ENCODE measurements around the gene FGF12.

DNA sequence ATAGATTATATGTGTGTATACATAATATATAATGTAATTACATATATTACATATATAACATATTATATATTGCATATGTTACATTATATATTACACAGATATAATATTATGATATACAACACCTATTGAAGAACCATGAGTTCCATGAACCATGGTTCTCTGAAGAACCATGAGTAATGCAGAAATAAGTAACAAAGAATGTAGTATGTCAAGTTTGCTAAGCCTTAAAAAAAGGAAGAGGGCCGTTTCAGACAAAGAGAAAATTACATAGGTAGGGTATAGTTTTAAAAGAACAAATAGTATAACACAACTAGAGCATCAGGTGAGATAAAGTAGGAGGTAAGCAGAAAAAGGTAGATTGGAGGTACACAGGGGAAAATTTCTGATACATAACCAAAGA is 177.0 kb downstream of the FGF12 start:
- TF ChIP-seq ARID5B (CRISPR knock-in tag; IDR thresholded peaks at IDR 0.05), result no peak
- no peak for TF ChIP-seq RFX3 (CRISPR knock-in tag; IDR thresholded peaks at IDR 0.05)
- no peak for TF ChIP-seq ZBTB34 (CRISPR knock-in tag; IDR thresholded peaks at IDR 0.05)
- no peak for TF ChIP-seq EED (CRISPR knock-in tag; IDR thresholded peaks at IDR 0.05)
- TF ChIP-seq MED1 (CRISPR knock-in tag; IDR thresholded peaks at IDR 0.05), result no peak

All from HepG2 (cell line).